ENCODE data around the gene C19orf38.

The C19orf38 gene

GRCh38 chr19:10848230-10848856 lies at the start of gene C19orf38:
Gene C19orf38, plus strand, starts transcription at chr19:10848415. Its CDS starts 94 bp downstream, at chr19:10848509.
- TF ChIP-seq CTCF (IDR thresholded peaks at IDR 0.05; ENCODE audit: unreplicated experiment in 3 of 3), result no peak
- Mint-ChIP-seq H3K36me3 (ENCODE audit: low read depth) (no peaks in the 10 kb centered on the region), H3K4me3 (peak within 1 kb of the TSS; percentile 17 to 88 (median 84)), H3K27ac (peak within 1 kb of the TSS; percentile 42 to 98 (median 93)), H3K9me3 (peaks cover 14% of the 10 kb centered on the region), H3K27me3 (ENCODE audit: low read depth) (no peaks in the 10 kb centered on the region), H3K4me1 (peaks cover 5% of the 10 kb centered on the region)

- Mint-ChIP-seq H3K9me3 (no peaks in the 10 kb centered on the region), H3K27ac (peak overlapping the region in 2 of 3 experiments; percentile 28 to 82), H3K27me3 (ENCODE audit: low read depth) (no peaks in the 10 kb centered on the region), H3K4me3 (no peak overlapping the region), H3K4me1 (peaks cover 8% of the 10 kb centered on the region), H3K36me3 (ENCODE audit: low read depth) (peaks cover 64% of the 10 kb centered on the region)
- no peak for TF ChIP-seq CTCF (IDR thresholded peaks at IDR 0.05; ENCODE audit: unreplicated experiment in 3 of 3)
These were observed 47.7 kb upstream of the C19orf38 start for GRCh38 chr19:10800488-10800887.

GRCh38 chr19:10802479-10802878 lies 45.7 kb upstream of the C19orf38 start:
- H3K27ac Mint-ChIP-seq, result no peak overlapping the region
- H3K4me3 Mint-ChIP-seq, result no peak overlapping the region
- H3K9me3 Mint-ChIP-seq, result no peaks in the 10 kb centered on the region

GRCh38 chr19:10803252-10803651 lies 45.0 kb upstream of the C19orf38 start:
- H3K9me3 Mint-ChIP-seq, result no peaks in the 10 kb centered on the region
- no peaks in the 10 kb centered on the region for H3K27me3 Mint-ChIP-seq (ENCODE audit: low read depth)
- H3K36me3 Mint-ChIP-seq (ENCODE audit: low read depth), result peaks cover 57% of the 10 kb centered on the region
- no peak overlapping the region for H3K4me3 Mint-ChIP-seq
- no peak for TF ChIP-seq CTCF (IDR thresholded peaks at IDR 0.05; ENCODE audit: unreplicated experiment in 3 of 3)
- H3K4me1 Mint-ChIP-seq, result peaks cover 8% of the 10 kb centered on the region
- H3K27ac Mint-ChIP-seq, result no peak overlapping the region

More at GRCh38 chr19:10802479-10802878, 45.7 kb upstream of the C19orf38 start:
- H3K27me3 Mint-ChIP-seq (ENCODE audit: low read depth), result no peaks in the 10 kb centered on the region
- peaks cover 59% of the 10 kb centered on the region for H3K36me3 Mint-ChIP-seq (ENCODE audit: low read depth)
- peaks cover 8% of the 10 kb centered on the region for H3K4me1 Mint-ChIP-seq
- TF ChIP-seq CTCF (IDR thresholded peaks at IDR 0.05; ENCODE audit: unreplicated experiment in 3 of 3), result no peak

- H3K36me3 Mint-ChIP-seq (ENCODE audit: low read depth), result peaks cover 59% of the 10 kb centered on the region
- peaks cover 10% of the 10 kb centered on the region for H3K4me1 Mint-ChIP-seq
- TF ChIP-seq CTCF (IDR thresholded peaks at IDR 0.05; ENCODE audit: unreplicated experiment in 3 of 3), result no peak
- H3K27ac Mint-ChIP-seq, result no peak overlapping the region
- no peaks in the 10 kb centered on the region for H3K27me3 Mint-ChIP-seq (ENCODE audit: low read depth)
- no peaks in the 10 kb centered on the region for H3K9me3 Mint-ChIP-seq
- H3K4me3 Mint-ChIP-seq, result no peak overlapping the region
These were observed 43.0 kb upstream of the C19orf38 start for GRCh38 chr19:10805065-10805757.

Measured in nephron (organoid).